ENCODE results near the gene TMEM50A.
"Not testable (repeated sequence)": the region's sequence is repeated elsewhere in the genome, so short reads cannot be mapped to it uniquely, and the experiment has no call there.

The TMEM50A gene

DNA sequence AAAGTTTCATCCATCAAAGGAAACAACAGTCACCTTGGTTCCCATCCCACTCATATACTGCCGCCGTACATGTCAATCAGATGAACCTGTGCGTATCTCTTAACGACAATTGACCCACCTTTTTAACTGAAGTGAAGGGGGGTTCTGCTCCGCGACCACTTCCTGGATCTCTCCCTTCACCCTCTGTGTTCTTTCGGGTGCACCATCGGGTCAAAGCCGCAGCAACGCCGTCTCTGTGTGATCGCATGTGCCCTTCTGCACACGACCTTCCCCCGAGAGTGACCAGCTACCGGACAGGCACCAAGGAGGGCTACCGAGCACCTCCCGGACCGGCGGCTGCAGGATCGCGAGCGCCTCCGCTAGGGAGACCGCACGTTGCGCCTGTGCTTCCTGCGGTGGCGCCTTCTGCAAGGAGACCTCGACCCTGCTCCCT is 1.2 kb upstream of the TMEM50A start:
- not testable (repeated sequence) for DNase-seq (ENCODE audit: low read depth)

DNA sequence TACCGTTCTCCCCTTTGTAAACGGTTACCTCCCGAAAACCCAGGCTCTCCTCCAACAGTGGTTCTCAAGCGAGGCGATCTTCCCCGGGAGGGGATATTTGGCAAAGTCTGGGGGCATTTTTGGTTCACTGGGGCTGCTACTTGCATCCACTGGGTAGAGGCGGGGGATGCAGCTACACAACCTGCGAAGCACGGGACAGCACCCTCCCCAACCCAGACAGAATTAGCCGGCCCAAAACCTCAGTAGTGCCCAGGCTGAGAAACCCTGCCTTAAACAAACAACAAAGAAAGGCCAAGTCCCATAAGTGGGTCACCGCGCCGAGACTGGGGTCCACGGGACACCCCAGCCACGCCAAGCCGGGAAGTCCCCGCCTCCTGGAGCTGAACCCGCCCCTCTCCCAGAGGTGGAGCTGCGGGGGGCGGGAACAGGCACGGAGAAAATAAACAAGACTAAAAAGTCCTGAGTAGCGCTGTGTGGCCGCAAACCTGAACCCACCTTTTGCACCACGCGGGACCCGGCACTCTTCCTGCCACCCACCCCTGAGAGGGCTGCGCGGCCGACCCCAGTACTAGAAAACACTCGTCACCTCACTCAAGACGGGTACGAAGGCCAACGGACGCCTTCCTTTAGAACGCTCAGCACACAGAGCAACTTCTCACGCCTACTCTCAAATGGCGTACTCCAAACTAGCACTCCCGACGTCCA is 499 bp upstream of the TMEM50A start:
- DNase-seq (ENCODE audit: low read depth) = not testable (repeated sequence)

- no peak for DNase-seq (ENCODE audit: low read depth)
Observed at GRCh38 chr1:25338986-25339385, 852 bp downstream of the TMEM50A start.

- DNase-seq (ENCODE audit: low read depth) = no peak
Observed at GRCh38 chr1:25341746-25342145, 3.6 kb downstream of the TMEM50A start.

DNA sequence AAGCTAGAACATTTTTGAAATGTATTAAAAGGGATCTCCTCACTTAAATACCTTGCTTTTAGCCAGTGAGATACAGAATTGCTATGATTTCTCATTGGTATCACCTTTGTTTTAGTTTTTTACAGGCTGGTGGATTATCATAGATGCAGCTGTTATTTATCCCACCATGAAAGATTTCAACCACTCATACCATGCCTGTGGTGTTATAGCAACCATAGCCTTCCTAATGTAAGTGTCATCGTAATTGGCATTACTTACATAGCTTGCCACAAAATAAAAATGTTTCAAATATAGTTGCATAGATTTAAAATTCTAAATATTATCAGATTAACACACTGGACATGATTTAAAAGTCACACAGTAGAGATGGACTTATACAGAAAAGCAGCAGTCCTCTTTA is 4.7 kb downstream of the TMEM50A start:
- no peak for DNase-seq (ENCODE audit: low read depth)

DNA sequence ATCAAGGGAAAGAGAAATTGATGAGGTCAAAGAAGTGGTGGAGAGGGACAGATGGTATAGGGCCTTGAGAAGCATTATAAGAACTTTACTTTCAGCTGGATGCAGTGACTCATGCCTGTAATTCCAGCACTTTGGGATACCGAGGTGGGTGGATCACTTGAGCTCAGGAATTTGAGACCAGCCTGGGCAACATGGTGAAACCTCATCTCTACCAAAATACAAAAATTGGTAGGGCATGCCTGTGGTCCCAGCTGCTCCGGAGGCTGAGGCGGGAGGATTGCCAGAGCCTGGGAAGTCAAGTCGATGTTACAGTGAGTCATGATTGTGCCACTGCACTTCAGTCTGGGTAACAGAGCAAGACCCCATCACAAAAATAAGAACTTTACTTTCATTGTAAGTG is 5.7 kb downstream of the TMEM50A start:
- DNase-seq (ENCODE audit: low read depth) = peak; percentile 50

- no peak for DNase-seq (ENCODE audit: low read depth)
Observed at GRCh38 chr1:25347556-25347955, 9.4 kb downstream of the TMEM50A start.

- no peak for DNase-seq (ENCODE audit: low read depth)
Observed at GRCh38 chr1:25349606-25350005, 11.5 kb downstream of the TMEM50A start.

- DNase-seq (ENCODE audit: low read depth) = no peak
Observed at GRCh38 chr1:25355841-25356395, 17.8 kb downstream of the TMEM50A start.

- DNase-seq (ENCODE audit: low read depth) = no peak
Observed at GRCh38 chr1:25356441-25356840, 18.3 kb downstream of the TMEM50A start.

GRCh38 chr1:25356848-25357247 is 18.7 kb downstream of the TMEM50A start:
- no peak for DNase-seq (ENCODE audit: low read depth)

- peak; percentile 45 for DNase-seq (ENCODE audit: low read depth)
Observed at GRCh38 chr1:25360596-25361581, 22.8 kb downstream of the TMEM50A start.

DNA sequence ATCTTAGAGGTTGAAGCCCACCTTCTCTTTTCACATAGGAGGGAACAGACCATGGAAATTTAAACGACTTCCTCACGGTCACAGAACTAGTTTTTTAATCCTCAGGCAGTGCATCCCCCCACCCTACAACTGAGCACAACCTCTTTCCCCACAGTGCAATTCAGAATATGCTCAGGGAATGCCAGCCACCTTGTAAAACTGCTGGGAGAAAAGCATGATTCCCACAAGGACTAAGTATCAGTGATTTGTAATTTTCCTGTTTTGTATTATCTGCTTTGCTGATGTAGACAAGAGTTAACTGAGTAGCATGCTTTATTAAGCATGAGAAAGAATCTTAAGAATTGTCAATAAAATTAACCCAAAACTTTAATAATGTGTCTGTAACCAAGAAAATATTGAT is 23.8 kb downstream of the TMEM50A start:
- DNase-seq (ENCODE audit: low read depth) = no peak

DNA sequence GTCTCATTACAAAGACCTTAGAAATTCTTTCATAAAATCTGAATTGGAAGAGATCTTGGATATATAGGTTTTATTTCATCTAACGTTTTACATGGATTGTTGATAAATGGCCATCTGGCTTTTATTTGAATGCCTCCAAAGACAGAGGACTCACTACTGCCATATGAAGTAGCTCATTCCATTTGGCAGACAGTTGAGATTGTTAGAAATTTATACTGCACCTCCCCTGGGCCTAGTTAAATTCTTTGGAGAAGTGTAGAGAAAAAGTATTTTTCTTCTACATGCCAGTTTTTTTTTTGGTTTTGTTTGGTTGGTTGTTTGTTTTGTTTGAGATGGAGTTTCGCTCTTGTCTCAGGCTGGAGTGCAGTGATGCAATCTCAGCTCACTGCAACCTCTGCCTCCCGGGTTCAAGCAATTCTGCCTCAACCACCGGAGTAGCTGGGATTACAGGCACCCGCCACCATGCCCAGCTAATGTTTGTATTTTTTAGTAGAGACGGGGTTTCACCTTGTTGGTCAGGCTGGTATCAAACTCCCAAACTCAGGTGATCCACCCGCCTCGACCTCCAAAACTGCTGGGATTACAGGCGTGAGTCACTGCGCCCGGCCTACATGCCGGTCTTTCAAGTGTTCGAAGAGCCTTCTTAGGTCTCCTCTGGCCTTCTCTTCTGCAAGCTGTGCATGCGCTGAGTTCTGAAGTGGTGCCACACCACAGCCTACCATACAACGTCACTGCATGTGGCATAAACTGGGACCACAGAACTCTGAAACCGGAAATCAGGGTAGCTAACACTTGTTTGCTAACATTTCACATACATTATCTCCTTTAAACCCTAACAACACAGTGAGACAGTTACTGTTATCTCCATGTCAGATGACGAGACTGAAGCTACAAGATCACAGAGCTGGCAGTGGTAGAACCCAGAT is 24.8 kb downstream of the TMEM50A start:
- not testable (repeated sequence) for DNase-seq (ENCODE audit: low read depth)

- DNase-seq (ENCODE audit: low read depth) = no peak
Observed at GRCh38 chr1:25369241-25369640, 31.1 kb downstream of the TMEM50A start.

GRCh38 chr1:25369691-25370271 is 31.6 kb downstream of the TMEM50A start:
- not testable (repeated sequence) for DNase-seq (ENCODE audit: low read depth)

- peak; percentile 45 for DNase-seq (ENCODE audit: low read depth)
Observed at GRCh38 chr1:25371757-25372156, 33.6 kb downstream of the TMEM50A start.

- not testable (repeated sequence) for DNase-seq (ENCODE audit: low read depth)
Observed at GRCh38 chr1:25378367-25378766, 40.2 kb downstream of the TMEM50A start.

DNA sequence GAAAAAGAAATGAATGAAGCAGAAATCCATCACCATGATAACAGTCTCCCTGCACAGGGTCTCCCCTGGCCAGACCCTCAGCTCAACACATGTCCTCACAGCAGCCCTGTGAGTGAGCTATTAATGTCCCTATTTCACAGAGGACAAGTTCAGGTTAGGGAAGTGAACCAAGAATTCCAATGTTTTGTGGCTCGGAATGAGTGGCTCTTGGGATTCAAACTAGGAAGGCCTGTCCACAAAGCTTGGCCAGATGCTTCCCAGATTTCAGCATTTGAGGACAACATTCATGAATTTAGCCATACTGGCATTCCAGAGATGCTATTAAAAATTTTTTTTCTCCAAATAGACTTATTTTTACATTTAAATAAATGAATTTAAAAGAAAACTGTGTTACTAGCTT is 44.4 kb downstream of the TMEM50A start:
- DNase-seq (ENCODE audit: low read depth) = not testable (repeated sequence)

GRCh38 chr1:25383090-25383489 is 45.0 kb downstream of the TMEM50A start:
- not testable (repeated sequence) for DNase-seq (ENCODE audit: low read depth)

GRCh38 chr1:25383875-25384274 is 45.7 kb downstream of the TMEM50A start:
- DNase-seq (ENCODE audit: low read depth) = not testable (repeated sequence)

Measured in non-pigmented ciliary epithelial cell (primary cell).